ENCODE results near the gene SLC29A4.

DNA sequence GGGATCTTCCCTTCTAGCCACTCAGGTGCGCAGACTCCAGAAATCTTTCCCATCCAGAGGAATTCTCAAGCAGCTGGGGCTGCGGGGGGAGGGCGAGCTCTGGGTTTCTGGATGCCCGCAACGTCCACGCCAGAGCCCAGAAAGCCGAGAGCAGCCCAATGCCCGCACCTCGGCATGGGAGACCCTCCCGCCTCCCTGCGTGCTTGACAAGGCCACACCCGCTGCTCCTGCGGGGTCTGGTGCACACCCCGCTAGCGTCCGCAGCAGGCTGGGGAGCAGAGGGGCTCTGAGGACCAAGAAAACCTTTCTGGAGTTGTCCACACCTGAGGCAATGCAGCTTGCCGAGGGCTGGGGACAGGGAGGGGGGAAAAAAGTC, 66.2 kb downstream of the SLC29A4 start:
- TF ChIP-seq FOXM1 (IDR thresholded peaks at IDR 0.05; ENCODE audit: borderline replicate concordance, low read depth) (no peak), YY1 (IDR thresholded peaks at IDR 0.05; ENCODE audit: low read depth) (no peak), EP300 (IDR thresholded peaks at IDR 0.05; ENCODE audit: borderline replicate concordance) (no peak), NFIC (IDR thresholded peaks at IDR 0.05) (no peak), EGR1 (IDR thresholded peaks at IDR 0.05) (no peak), CREB1 (IDR thresholded peaks at IDR 0.05; ENCODE audit: low read depth) (no peak), CEBPB (IDR thresholded peaks at IDR 0.05) (no peak), TAF1 (IDR thresholded peaks at IDR 0.05; ENCODE audit: low read depth) (no peak), TEAD4 (IDR thresholded peaks at IDR 0.05) (no peak), TCF12 (IDR thresholded peaks at IDR 0.05; ENCODE audit: low read depth) (no peak), RAD21 (IDR thresholded peaks at IDR 0.05; ENCODE audit: low read depth) (no peak)
- TF ChIP-seq, protein P1, sequence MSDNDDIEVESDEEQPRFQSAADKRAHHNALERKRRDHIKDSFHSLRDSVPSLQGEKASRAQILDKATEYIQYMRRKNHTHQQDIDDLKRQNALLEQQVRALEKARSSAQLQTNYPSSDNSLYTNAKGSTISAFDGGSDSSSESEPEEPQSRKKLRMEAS (IDR thresholded peaks at IDR 0.05), result no peak
- TF ChIP-seq, protein P2, sequence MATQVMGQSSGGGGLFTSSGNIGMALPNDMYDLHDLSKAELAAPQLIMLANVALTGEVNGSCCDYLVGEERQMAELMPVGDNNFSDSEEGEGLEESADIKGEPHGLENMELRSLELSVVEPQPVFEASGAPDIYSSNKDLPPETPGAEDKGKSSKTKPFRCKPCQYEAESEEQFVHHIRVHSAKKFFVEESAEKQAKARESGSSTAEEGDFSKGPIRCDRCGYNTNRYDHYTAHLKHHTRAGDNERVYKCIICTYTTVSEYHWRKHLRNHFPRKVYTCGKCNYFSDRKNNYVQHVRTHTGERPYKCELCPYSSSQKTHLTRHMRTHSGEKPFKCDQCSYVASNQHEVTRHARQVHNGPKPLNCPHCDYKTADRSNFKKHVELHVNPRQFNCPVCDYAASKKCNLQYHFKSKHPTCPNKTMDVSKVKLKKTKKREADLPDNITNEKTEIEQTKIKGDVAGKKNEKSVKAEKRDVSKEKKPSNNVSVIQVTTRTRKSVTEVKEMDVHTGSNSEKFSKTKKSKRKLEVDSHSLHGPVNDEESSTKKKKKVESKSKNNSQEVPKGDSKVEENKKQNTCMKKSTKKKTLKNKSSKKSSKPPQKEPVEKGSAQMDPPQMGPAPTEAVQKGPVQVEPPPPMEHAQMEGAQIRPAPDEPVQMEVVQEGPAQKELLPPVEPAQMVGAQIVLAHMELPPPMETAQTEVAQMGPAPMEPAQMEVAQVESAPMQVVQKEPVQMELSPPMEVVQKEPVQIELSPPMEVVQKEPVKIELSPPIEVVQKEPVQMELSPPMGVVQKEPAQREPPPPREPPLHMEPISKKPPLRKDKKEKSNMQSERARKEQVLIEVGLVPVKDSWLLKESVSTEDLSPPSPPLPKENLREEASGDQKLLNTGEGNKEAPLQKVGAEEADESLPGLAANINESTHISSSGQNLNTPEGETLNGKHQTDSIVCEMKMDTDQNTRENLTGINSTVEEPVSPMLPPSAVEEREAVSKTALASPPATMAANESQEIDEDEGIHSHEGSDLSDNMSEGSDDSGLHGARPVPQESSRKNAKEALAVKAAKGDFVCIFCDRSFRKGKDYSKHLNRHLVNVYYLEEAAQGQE (IDR thresholded peaks at IDR 0.05; ENCODE audit: low read depth), result no peak
- TF ChIP-seq, protein P3, sequence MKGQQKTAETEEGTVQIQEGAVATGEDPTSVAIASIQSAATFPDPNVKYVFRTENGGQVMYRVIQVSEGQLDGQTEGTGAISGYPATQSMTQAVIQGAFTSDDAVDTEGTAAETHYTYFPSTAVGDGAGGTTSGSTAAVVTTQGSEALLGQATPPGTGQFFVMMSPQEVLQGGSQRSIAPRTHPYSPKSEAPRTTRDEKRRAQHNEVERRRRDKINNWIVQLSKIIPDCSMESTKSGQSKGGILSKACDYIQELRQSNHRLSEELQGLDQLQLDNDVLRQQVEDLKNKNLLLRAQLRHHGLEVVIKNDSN (IDR thresholded peaks at IDR 0.05), result no peak

Data from Ishikawa (cell line).